ENCODE results near the gene CMIP.

- TF ChIP-seq, protein P1, sequence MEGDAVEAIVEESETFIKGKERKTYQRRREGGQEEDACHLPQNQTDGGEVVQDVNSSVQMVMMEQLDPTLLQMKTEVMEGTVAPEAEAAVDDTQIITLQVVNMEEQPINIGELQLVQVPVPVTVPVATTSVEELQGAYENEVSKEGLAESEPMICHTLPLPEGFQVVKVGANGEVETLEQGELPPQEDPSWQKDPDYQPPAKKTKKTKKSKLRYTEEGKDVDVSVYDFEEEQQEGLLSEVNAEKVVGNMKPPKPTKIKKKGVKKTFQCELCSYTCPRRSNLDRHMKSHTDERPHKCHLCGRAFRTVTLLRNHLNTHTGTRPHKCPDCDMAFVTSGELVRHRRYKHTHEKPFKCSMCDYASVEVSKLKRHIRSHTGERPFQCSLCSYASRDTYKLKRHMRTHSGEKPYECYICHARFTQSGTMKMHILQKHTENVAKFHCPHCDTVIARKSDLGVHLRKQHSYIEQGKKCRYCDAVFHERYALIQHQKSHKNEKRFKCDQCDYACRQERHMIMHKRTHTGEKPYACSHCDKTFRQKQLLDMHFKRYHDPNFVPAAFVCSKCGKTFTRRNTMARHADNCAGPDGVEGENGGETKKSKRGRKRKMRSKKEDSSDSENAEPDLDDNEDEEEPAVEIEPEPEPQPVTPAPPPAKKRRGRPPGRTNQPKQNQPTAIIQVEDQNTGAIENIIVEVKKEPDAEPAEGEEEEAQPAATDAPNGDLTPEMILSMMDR (IDR thresholded peaks at IDR 0.05), result no peak
- TF ChIP-seq POLR2A (IDR thresholded peaks at IDR 0.05), result no peak
Observed at GRCh38 chr16:81573533-81574020, 129.0 kb downstream of the CMIP start.
